HG02610 (cell line): Measurements from ENCODE around the gene UXS1.
A peak's percentile ranks its signal among the peaks of the same experiment; 100 is the strongest.

Source experiments
- ATAC-seq: cut with Tn5 transposase; IDR thresholded peaks from one replicate; pipeline ENCODE4 v1.9.1; 2021; ENCODE audit warnings: mild to moderate bottlenecking, moderate library complexity; ENCODE audit not compliant: unreplicated experiment

Gene UXS1

DNA sequence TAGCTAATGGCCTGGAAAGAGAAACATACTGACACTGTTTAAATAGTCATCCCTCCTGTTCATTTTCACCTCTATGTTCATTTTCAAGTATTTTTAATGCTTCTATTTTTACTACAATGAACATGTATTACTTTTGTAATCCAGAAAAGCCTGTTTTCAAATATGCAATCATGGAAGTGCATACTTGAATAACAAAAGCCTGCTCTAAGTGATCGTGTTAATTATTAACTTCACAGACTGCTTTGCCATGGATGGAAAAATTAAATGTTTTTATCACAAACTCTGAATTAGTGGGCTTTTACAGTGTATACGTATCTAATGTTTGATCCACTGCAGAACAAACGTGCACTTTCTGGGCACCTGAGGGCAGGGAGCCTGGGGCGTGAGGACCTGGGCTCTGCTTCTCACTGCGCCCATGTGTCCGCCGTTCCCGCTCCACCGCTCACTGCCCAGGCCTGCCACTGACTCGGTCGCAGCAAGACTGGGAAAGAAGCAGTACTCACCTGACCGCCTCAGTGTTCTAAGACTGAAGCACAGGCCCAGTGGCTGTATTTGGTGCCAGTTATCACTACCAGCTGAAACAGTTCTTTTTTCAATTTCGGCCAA, 80.6 kb downstream of the UXS1 start:
- ATAC-seq = no peak

DNA sequence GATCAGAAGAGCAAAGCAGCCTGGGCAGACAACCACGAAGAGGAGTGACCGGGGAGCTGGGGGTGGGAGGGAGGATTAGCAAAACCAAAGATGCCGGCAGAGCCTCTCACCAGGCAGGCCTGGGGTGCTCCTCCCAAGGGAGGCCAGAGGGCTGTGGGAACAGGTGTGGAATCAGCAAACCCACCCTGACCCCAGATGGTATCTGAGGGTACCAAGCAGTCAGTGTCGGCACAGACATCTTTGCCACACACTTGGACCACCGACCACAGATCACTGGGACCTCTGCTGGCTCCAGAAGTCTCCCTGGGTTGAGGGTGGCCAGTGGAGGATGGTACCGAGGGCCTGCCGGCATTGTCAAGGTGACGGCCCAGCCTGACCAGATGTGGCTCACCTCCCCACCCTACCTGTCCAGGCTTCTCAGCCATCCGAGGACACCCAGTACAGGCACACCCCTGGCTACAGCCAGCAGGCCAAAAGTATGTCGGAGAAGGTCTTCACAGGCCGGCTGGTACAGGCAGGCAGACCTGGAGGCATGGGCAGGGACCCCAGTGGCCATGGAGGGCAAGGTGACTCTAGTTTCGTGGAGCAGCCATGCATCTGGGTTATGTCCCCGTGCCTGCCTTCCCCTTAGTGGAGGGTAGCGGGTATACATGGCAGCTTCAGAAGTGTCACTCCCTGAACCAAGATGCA, 82.1 kb downstream of the UXS1 start:
- ATAC-seq = no peak

DNA sequence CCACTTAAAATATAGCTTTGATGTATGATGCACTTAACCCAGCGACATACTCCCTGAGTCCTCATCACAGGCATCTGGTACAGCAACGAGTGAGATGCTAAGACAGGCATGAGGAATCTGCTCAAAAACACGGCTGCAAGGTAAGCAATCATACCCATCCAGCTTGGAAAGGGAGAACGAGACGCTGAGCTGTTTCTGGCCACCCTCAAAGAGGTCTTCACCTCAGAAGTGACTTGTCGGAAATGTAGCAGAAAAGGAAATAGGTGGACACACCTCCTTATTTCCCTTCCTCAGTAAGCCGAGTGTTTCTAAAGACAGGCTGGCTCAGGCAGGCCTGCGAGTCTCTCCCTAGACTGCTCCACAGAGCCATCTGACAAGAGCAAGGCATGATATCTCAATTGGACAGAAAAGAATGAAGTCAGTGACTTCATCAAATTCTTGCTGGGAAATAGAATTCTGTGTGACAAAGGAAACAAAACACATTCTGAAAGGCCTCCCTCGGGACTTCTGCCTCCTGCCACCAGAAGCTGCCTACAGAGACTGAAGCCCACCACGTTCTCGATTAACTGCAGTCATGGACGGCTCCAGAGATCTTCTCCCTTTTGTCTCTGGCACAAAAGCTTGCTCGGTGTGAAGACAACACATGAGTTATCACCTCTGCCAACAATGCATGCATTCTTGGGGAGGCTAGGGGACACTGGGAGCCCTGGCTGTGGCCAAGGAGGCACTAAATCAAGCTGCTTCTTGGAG, 84.3 kb downstream of the UXS1 start:
- ATAC-seq = no peak

DNA sequence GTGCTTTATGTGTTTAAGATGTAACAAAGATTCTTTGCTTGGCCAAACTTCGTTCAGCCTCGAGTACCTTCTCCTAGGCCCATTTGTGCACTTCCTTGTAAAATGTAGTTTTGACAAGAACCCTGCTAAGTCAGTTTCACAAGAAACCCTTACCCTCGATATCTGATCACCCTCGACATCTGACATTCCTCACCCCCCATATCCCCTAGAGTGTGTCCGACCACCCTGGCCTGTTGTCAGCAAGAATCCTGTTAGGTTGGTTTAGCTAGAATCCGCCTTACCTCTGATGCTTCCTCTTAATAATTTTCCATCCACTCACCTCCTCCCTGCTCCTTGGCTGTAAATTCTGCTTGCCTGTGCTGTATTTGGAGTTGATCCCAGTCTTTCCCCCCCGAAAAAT, 85.3 kb downstream of the UXS1 start:
- no peak for ATAC-seq

DNA sequence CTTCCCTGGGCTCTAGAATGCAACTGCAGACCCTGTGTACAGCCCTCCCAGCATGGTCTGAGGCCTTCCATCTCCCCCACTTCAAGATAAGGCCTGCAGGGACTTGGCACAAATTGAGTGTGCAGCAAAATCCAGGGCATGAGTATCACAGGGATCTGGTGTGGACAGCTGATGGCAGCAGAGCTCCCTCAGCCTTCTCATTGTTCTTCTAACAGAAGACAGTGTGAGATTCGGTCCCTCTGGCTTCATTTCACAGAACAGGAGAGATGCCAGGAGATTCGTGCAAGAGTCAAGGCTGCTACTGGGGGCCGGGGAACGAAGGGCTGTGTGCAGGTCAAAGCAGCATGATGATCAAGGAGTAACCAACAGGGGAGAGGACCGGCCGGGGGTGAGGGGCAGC, 85.8 kb downstream of the UXS1 start:
- no peak for ATAC-seq

DNA sequence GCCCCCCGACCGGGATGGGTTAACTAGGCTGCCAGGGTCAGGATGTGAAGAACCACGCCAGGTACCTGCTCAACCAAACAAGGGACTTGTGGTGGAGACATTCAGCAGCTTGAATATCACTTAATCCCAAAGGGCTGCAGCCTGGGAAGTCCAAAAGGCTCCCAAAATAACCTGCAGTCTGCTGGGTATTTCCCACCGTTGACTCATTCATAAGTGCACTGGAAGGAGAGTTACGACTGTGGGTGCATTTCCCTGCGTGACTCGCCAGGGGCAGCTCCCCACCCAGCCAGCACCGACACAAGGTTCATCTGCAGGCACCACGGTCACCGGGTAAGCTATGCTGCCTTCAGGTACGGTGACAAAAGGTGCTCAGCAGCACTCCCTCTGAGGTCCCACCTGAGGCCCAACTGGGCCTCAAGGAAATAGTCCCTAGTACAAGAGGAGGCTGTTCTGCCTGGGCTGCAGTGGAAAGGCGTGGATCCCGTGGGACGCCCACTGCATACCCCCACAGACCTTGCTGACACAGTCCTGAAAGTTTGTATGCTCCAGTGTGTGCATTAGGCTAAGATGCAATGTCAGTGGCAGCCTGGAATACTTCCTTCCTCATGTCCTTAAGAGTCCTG, 86.5 kb downstream of the UXS1 start:
- ATAC-seq = peak; percentile 87

DNA sequence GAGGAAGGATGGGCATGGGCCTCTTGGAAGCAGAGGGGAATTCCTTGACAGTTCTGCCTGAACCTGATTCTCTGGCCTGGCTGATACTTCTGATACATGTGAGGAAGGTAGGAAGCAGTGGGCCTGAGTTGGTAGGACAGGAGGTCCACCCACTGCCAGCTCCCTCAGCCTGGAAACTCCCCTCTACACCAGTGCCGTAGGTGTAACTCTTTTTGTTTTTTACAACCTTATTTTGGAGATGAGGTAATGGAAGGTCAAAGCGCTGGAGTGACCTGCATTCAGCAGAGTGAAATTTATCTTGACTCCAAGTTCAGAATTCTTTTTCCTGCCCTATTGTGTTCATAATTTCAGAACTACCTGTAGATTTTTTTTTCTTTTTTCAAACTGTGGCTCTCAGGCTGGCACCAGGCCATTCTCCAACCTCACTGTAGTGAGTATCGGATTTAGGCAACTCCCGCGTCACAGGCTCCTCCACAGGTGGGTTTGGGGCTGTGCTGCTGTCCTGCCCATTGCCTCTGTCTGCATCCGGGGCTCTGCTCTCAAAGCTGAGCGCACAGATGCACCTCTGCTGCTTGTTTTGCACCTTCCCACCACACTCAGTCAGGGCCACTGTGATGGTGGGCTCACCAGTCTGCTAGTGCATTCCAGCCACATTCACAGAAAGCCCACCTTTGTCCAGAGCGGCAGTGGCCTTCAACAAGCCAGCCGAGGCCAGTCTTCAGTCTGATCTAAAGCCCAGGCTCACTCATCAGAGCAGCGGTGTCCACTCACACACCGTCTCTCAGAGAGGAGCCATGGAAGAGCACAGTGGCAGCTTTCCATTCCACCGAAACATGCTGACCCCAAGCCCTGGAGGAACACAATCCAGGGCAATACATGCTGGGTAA, 87.2 kb downstream of the UXS1 start:
- peak; percentile 43 for ATAC-seq

DNA sequence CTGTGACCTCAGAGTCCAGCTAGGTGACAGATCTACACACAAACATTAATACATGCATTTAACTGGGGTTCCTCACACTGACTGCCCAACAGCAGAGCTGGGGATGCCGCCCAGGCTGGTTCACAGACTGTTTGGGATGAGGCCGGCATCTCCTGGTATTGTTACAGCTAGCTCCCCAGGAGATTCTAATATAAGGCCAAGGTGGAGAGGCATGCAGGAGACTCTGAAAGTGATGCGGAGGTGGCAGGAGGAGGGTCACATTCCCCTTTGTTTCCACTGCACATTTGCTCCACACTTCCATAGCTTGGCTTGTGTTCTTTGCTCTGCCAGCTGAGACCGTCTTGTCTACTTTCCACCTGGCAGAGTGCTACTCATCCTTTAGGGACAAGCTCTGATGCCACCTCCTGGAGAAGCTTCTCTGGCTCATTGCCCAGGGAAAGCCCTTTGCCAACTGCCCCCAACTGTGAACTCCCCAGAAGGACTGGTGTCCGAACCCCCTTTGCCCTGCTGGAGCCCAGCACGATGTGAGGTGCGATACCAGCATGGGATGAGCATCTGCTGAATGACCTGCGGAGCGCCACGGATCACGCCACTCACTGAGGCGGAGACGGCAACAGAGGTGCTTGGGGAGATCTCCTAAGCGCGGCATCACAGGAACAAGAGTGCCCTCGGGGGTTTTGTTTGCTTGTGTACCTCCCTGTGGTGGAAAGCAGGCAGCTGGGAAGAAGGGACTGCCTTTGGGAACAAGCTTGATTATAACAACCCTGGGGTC, 88.8 kb downstream of the UXS1 start:
- ATAC-seq = no peak

DNA sequence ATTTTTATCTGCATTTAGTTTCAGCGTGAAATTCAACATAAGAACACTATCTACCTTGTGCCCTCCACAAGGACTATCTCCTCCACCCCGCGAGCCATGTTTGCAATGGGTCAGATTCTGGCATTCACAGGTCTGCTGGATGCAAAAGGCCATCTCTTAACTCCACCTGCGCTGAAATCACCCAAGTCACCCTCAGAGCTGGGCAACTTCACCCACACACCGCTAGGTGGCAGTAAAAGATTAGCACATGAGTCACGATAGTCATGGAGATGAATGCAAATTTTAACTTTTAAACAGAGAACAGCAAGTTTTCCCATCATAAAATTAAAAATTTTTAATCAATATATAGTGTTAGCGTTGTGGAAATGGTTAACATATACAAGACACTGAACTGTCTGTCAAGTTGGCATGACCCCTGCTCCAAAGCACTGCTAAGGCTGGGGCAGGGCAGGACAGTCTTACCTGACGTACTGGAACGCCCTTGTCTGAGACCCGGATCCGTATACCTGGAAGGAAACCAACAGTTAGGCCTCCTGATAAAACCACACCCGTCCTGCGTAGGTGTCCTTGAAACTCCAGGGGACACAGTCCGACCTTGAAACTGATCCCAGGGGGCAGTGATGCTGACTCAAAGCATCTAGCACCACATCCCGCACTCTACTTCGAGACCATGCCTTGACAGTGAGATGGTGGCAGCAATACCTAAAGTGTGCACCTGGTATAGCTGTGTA, 89.6 kb downstream of the UXS1 start:
- ATAC-seq = peak; percentile 33

DNA sequence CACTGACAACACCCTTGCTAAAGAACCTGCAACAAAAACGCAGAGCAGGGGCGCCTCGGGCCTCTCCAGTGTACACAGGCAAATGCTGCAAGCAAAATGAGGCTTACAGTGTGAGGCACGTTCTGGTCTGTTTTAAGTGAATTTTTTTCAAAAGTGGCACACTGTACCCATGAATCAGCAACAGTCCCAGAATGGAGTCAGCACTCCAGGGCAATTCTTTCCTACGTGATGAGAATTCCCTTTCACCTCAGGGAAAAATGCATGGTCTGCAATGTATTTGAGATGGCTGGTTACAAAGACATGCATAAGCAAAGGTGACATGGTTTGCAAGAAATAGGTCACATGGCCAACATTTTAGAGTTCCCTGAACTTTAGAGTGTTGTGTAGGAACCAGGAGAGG, 94.4 kb downstream of the UXS1 start:
- ATAC-seq = no peak

DNA sequence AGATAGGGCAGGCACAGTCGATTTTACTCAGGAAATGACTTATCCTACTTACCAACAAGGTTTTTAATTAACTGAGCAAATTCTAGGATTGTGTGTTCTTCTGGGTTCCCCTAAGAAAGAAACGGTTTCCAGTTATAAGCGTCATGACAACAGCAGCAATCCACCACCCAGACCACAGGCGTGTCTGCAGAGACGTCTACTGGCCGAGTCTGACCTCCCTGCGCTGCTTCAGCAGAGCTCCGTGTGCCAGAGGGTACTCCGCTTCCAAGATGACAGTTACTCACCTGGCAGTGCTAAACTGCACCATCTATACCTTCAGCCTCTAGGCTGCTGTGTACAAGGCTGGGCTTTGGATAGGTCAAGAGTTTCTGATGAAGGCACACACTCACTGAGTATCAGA, 95.4 kb downstream of the UXS1 start:
- no peak for ATAC-seq

DNA sequence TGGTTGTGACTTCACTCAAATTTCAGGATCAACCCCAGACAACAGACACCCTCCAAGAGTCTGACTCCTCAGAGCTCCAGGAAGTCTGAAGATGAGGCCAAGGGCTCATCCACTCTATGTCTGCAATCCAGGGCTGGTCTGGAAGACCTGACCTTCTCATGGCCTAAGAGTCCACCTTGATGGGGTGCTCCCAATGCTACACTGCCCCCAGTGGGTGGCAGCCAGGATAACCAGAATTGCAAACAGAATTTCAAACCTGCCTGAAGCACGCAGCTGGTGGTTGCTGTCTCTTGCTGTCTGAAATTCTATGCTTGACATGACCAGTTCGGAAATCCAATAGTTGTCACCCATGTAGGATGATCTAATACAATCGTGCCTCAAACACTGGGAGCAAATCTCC, 96.0 kb downstream of the UXS1 start:
- ATAC-seq = no peak

DNA sequence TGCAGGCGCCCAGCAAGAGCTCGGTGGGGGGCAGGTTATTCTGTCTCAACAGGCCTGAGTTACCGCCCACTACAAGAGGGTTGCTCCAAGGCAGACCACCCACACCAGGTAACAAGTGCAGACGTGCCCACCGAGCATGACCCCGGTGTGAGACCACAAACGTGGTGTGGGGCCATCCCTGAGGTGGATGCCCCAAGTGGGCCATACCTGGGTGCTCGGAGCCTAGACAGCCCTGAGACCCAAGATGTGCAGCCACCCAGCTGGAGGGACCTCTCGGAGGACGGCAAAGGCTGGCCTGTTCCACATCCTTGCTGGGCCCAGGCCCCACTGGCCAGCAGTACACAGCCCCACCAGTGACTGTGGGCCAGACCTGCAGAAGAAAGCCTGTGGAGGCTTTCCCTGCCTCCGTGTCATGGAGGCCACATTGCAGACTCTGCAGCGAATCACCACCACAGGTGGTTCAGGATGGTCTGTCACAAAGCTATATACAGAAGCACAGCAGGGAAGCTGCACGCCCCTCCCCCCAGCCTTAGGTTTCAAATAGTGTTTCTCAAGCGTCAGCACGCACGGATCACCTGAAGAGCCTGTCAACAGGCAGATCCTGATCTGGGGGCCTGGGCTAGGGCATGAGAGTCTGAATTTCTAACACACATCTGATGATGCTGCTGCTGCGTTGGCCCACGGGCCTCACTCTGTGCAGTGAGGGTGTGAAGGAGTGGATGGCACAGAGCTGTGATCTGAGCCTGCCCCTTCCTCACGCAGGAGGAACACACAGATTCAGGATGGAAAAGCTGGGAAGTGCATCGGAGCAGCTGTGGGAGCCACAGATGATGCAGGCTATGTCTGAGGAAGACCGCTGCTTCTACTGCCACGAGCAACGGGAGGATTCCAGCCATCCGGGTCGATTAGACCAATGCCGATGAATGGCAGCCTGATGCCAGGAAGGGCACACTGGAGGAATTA, 96.8 kb downstream of the UXS1 start:
- no peak for ATAC-seq

DNA sequence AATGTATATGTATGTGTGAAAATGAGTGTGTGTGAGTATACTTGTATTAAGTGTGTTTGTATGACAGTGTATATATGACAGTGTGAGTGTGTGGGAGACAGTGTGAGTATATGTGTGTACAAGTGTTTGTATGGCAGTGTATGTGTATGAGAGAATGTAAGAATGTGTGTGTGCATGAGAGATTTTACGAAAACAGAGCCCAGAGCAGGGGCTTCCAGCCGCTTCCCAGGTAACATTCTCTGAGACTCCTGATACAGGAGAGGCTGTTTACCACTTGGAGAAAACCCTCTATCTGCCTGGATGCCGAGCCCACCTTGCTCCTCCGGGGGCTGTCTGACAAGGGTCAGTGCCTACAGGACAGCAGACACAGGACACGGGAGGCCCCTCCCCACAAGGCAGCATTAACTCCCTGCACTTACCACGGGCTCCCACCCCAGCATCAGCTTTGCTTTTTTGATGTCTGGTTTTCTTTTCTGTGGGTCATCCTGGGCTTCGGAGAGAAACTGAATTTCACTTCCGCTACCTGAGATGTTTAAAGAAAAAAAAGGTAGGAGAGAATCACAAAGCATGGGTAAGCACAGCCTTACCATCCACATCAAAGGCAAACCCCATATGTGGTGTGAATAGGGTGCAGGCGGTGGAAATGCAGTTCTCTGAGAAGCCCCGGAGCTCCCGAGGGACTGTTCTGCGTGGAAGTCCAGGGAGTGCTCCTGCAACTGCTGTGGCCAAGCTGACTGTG, 97.6 kb downstream of the UXS1 start:
- no peak for ATAC-seq

DNA sequence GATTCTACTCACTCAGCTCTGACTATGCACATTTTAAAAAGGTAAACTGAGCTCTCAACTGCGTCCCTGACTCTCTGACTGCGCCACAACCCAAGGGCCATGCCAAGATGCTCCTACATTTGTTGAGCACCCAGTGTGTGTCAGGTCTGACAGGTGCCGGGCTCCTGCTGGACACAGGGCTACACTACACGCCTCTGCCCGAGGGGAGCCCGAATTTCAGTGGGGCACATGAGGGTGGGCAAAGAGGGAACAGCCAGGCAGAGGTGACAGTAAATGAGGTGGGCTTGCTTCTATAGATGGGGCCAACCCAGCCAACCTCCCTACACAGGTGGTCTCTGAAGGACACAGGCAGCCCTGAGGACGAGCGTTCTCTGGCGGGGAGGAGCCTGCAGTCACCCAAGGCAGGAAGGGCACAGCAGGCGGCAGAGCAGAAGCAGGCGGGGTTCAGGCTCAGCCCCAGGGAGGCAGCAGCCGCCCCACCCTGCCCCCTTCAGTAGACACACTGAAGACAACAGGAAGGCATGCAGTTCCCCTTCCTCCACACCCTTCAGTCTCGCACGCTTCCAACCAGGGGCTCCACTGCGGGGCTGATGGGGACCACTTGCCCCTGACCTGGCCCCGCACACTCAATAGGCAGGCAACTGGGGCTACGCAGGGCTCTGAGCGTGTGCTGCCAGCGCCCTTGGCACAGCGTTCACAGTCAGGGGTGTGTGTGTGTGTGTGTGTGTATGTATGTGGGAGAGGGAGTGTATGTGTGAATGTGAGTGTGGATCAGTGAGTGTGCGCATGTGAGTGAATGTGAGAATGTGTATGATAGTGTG, 98.4 kb downstream of the UXS1 start:
- no peak for ATAC-seq

DNA sequence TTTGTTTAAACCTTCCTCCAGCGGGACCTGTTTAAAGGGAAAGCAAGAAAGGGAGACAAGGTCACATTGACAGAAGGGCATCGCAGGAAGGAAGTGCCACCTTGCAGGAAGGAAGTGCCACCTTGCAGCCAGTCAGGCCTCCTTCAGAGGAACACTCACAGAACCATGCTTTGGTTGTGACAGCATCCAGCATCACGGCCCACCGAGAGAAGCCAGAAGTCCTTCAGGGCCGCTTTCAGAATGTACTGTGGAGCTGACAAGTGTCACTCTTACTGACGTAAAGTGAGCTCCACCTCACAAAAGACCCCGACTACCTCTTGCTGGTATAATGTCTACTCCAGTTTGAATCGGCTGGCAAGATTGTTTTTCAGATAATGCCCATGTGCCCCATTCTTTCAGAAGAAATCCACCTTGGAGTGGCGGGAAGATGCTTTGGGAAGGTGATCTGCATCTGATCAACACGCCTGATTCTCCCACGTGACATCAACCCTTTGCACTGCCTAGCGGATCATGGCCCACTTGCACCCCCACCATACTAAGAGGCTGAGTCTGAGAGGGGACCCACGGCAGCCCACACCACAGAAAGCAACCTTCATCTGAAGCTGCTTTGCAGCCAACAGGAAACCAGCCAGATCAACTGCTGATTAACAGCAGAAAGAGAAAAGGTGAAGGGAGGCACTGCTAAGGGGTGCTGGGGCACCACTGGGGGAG, 99.8 kb downstream of the UXS1 start:
- no peak for ATAC-seq
